PC-9 (cell line): ENCODE data around the gene STMN3. TPM values are rescaled to one million over a fixed set of nuclear protein-coding genes. Genes with fewer than 3 reads are reported as not detected.

Experiments
- BruUV-seq: library from RNA; stranded (reverse); fragments of 400-500 nt; replicated peaks from 2 replicates; lab custom pipeline; 2021; lab: Mats Ljungman, UMichigan
- CTCF ChIA-PET: fragments of 300-600 bp; sonication (Branson Sonifier 250); formaldehyde crosslinking; loops from one replicate; lab custom pipeline; 2022; ENCODE audit warnings: antibody characterized with exemption; lab: Charles Lee
- POLR2A ChIA-PET: fragments of 300-600 bp; sonication (Branson Sonifier 250); formaldehyde crosslinking; loops from one replicate; lab custom pipeline; 2022; ENCODE audit warnings: antibody characterized with exemption; ENCODE audit not compliant: unreplicated experiment; lab: Charles Lee
- DNase-seq, 2 experiments: peaks; one replicate each; pipeline versions ENCODE4 v3.0.0 to v3.0.0-alpha.2; 2015 to 2022; ENCODE audit warnings: mixed read lengths in 1 of 2
- H2AFZ ChIP-seq: fragments of 200-600 bp; sonication (generic); 2 replicates; pipeline ENCODE4 v1.8.1; 2017; ENCODE audit warnings: antibody characterized with exemption
- H3F3A ChIP-seq: fragments of 200-600 bp; sonication (generic); 2 replicates; pipeline ENCODE4 v1.8.1; 2017; ENCODE audit warnings: antibody characterized with exemption, mild to moderate bottlenecking, low read depth; ENCODE audit not compliant: insufficient read depth
- H3K27ac ChIP-seq: fragments of 200-600 bp; sonication (generic); 2 replicates; pipeline ENCODE4 v1.6.1; 2016; ENCODE audit warnings: mixed run types
- H3K27me3 ChIP-seq: fragments of 200-600 bp; sonication (generic); 2 replicates; pipeline ENCODE4 v1.6.1; 2016; ENCODE audit warnings: low read depth, mixed run types; ENCODE audit not compliant: insufficient read depth
- H3K36me3 ChIP-seq: fragments of 200-600 bp; sonication (generic); 2 replicates; pipeline ENCODE4 v1.6.1; 2016; ENCODE audit warnings: low read depth, mixed run types
- H3K4me1 ChIP-seq: fragments of 200-600 bp; sonication (generic); replicated peaks from 2 replicates; pipeline ENCODE4 v1.6.1; 2016; ENCODE audit warnings: mixed run types; ENCODE audit not compliant: insufficient read depth
- H3K4me2 ChIP-seq: fragments of 200-600 bp; sonication (generic); 2 replicates; pipeline ENCODE4 v1.6.1; 2017; ENCODE audit warnings: mixed run types
- H3K4me3 ChIP-seq: fragments of 200-600 bp; sonication (generic); 2 replicates; pipeline ENCODE4 v1.6.1; 2016; ENCODE audit warnings: mixed run types
- H3K79me2 ChIP-seq: fragments of 200-600 bp; sonication (generic); 2 replicates; pipeline ENCODE4 v1.6.1; 2017; ENCODE audit warnings: low read depth, mixed run types
- H3K9me2 ChIP-seq: fragments of 200-600 bp; sonication (generic); 2 replicates; pipeline ENCODE4 v1.8.1; 2017; ENCODE audit warnings: mild to moderate bottlenecking; ENCODE audit not compliant: insufficient read depth
- H3K9me3 ChIP-seq: fragments of 200-600 bp; sonication (generic); 2 replicates; pipeline ENCODE4 v1.8.1; 2016; ENCODE audit warnings: low read depth; ENCODE audit not compliant: insufficient read depth
- H4K20me1 ChIP-seq: fragments of 200-600 bp; sonication (generic); 2 replicates; pipeline ENCODE4 v1.8.1; 2017; ENCODE audit not compliant: insufficient read depth
- CTCF ChIP-seq: fragments of 200-600 bp; sonication (generic); conservative IDR thresholded peaks from 2 replicates; pipeline ENCODE4 v1.6.1; 2017; ENCODE audit warnings: mixed run types, antibody characterized with exemption, mild to moderate bottlenecking, moderate library complexity
- EZH2 ChIP-seq: fragments of 200-600 bp; sonication (generic); IDR thresholded peaks from 2 replicates; pipeline ENCODE4 v1.8.0; 2017; ENCODE audit warnings: antibody characterized with exemption, low read depth
- intact Hi-C: fragments of 100-400 bp; cut with micrococcal nuclease; formaldehyde crosslinking; loops from one replicate; pipeline ENCODE4 v1.10.0; 2022; ENCODE audit not compliant: unreplicated experiment
- total RNA-seq: library from RNA; stranded (reverse); gene quantifications from 2 replicates; pipeline ENCODE4 v1.2.3, GENCODE V29; 2021

Gene STMN3
- total RNA-seq, 1 experiment from 2014 or later, result 24.3 TPM

- Histone ChIP-seq H3K27ac (0 out of 2 replicates have a peak overlapping the region, but pooled peaks have one; percentile 82), H3K4me2 (no peak overlapping the region), H3K36me3 (0 out of 2 replicates have a peak, but pooled peaks cover 14% of the 10 kb centered on the region), H3K9me3 (no peaks in the 10 kb centered on the region), H3K27me3 (no peaks in the 10 kb centered on the region), H3K4me3 (no peak overlapping the region), H4K20me1 (no peaks in the 10 kb centered on the region), H3K4me1 (peaks cover 41% of the 10 kb centered on the region), H3K79me2 (peaks cover 9% of the 10 kb centered on the region; the same call in 1 of the 2 replicates), H3F3A (peaks cover 37% of the 10 kb centered on the region), H3K9me2 (no peaks in the 10 kb centered on the region), H2AFZ (no peak overlapping the region)
- CTCF ChIA-PET, result no interaction called here
- no TSS peak for BruUV-seq
- intact Hi-C loops, result loop anchor here (10.0 kb wide), 1 partner anchor 96 kb away; no protein-coding TSS in a partner anchor
- no peak for TF ChIP-seq CTCF
- TF ChIP-seq EZH2, result no peak
- DNase-seq, result no peak
- POLR2A ChIA-PET, result no interaction called here
Observed at GRCh38 chr20:63680427-63680826, 27.2 kb upstream of the STMN3 start.

GRCh38 chr20:63679799-63680305 lies 26.6 kb upstream of the STMN3 start:
- H3K79me2 ChIP-seq, result peaks cover 9% of the 10 kb centered on the region; the same call in 1 of the 2 replicates
- no peaks in the 10 kb centered on the region for H3K9me3 ChIP-seq
- DNase-seq, result no peak
- H3K4me1 ChIP-seq, result peaks cover 41% of the 10 kb centered on the region
- intact Hi-C loops, result loop anchor here (10.0 kb wide), 1 partner anchor 95 kb away; no protein-coding TSS in a partner anchor
- peaks cover 37% of the 10 kb centered on the region for H3F3A ChIP-seq
- POLR2A ChIA-PET, result no interaction called here
- no peaks in the 10 kb centered on the region for H3K27me3 ChIP-seq
- H3K4me3 ChIP-seq, result no peak overlapping the region
- H3K36me3 ChIP-seq, result peaks cover 17% of the 10 kb centered on the region; the same call in 1 of the 2 replicates
- H2AFZ ChIP-seq, result no peak overlapping the region
- no TSS peak for BruUV-seq
- CTCF ChIA-PET, result no interaction called here
- H3K27ac ChIP-seq, result no peak overlapping the region
- H3K9me2 ChIP-seq, result no peaks in the 10 kb centered on the region
- H3K4me2 ChIP-seq, result no peak overlapping the region
- TF ChIP-seq EZH2 (no peak), CTCF (no peak)
- no peaks in the 10 kb centered on the region for H4K20me1 ChIP-seq

GRCh38 chr20:63678667-63679465 lies 25.6 kb upstream of the STMN3 start:
- intact Hi-C loops, result no loop called here
- TF ChIP-seq EZH2 (no peak), CTCF (no peak)
- Histone ChIP-seq H4K20me1 (no peaks in the 10 kb centered on the region), H3K36me3 (peaks cover 25% of the 10 kb centered on the region; the same call in 1 of the 2 replicates), H3K27ac (no peak overlapping the region), H2AFZ (no peak overlapping the region), H3K27me3 (no peaks in the 10 kb centered on the region), H3K4me2 (no peak overlapping the region), H3K9me2 (no peaks in the 10 kb centered on the region), H3K9me3 (no peaks in the 10 kb centered on the region), H3K79me2 (peaks cover 7% of the 10 kb centered on the region; the same call in 1 of the 2 replicates), H3K4me3 (no peak overlapping the region), H3F3A (peaks cover 29% of the 10 kb centered on the region), H3K4me1 (peaks cover 31% of the 10 kb centered on the region)
- CTCF ChIA-PET, result no interaction called here
- BruUV-seq, result no TSS peak
- POLR2A ChIA-PET, result no interaction called here
- DNase-seq, result no peak
